Measurements from ENCODE around the gene ASB2. TPM values are rescaled to one million over a fixed set of nuclear protein-coding genes. Genes with fewer than 3 reads are reported as not detected.

ASB2 gene
- polyA plus RNA-seq, 1 of the 3 experiments (the other 2 are of a cell fraction): 0.15 TPM

DNA sequence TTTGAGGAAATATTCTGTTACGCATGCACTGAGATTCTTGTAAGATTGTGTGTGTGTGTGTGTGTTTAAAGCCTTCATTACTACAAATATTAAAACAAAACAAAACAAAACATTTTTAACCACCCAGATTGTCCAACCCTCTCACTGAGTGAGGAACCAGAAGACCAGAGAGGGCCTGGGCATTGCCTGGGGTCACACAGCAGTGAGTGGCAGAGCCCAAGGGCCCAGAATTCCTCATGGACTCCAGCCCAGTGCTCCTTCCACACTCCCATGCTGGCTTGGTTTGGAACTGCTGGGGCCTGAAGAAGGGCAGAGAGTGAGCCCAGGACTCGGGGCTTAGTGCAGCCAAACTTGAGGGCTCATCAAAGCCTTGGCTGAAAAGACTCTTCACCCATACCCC lies 48.2 kb upstream of the ASB2 start:
- TF ChIP-seq RXRA (IDR thresholded peaks at IDR 0.05; ENCODE audit: borderline replicate concordance, low read depth): no peak
- TF ChIP-seq MEF2A (IDR thresholded peaks at IDR 0.05; ENCODE audit: borderline replicate concordance, low read depth): no peak
- no peak for TF ChIP-seq SMC3 (IDR thresholded peaks at IDR 0.05; ENCODE audit: low read depth, low read length)
- no peak for TF ChIP-seq GABPA (IDR thresholded peaks at IDR 0.05; ENCODE audit: low read depth)
- no peak for TF ChIP-seq USF2 (IDR thresholded peaks at IDR 0.05; ENCODE audit: borderline replicate concordance, low read depth, low read length)
- H3K36me3 ChIP-seq (replicated peaks in 1 of 2; ENCODE audit: control insufficient read depth in 1 of 2, insufficient read depth in 2 of 2, low read length in 1 of 2): no peaks in the 10 kb centered on the region
- no peak overlapping the region for H2AFZ ChIP-seq (ENCODE audit: low read depth)
- H3K27me3 ChIP-seq (ENCODE audit: insufficient read depth): no peaks in the 10 kb centered on the region
- no peaks in the 10 kb centered on the region for H4K20me1 ChIP-seq (ENCODE audit: insufficient read depth)
- H3K27ac ChIP-seq (ENCODE audit: low read depth in 2 of 2, low read length in 1 of 2): no peak overlapping the region
- CTCF ChIA-PET: interaction anchor here (1.2 to 1.5 kb wide), 3 partner anchors 8 to 112 kb away, joined by 4 to 6 read pairs (median 6); no protein-coding TSS in a partner anchor
- no peaks in the 10 kb centered on the region for H3K79me2 ChIP-seq (ENCODE audit: insufficient read depth)
- no peak overlapping the region for H3K4me2 ChIP-seq
- WGBS (ENCODE audit: low lambda C conversion rate): 100% methylated on average over 1 of the region's 2 CpGs
- H3K9ac ChIP-seq: no peak overlapping the region
- no peaks in the 10 kb centered on the region for H3F3A ChIP-seq (replicated peaks; ENCODE audit: insufficient read depth)
- DNase-seq: no peak
- H3K4me1 ChIP-seq (ENCODE audit: control insufficient read depth in 1 of 2, insufficient read depth in 2 of 2, low read depth in 1 of 2, low read length in 1 of 2): peaks cover 0 to 8% of the 10 kb centered on the region in 2 experiments; a peak in 1 of 4 replicates
- H3K9me3 ChIP-seq: no peaks in the 10 kb centered on the region
- no peaks in the 10 kb centered on the region for H3K9me2 ChIP-seq
- POLR2A ChIA-PET: no interaction called here
- no peak overlapping the region for H3K4me3 ChIP-seq (ENCODE audit: low read depth in 2 of 2, low read length in 1 of 2)

DNA sequence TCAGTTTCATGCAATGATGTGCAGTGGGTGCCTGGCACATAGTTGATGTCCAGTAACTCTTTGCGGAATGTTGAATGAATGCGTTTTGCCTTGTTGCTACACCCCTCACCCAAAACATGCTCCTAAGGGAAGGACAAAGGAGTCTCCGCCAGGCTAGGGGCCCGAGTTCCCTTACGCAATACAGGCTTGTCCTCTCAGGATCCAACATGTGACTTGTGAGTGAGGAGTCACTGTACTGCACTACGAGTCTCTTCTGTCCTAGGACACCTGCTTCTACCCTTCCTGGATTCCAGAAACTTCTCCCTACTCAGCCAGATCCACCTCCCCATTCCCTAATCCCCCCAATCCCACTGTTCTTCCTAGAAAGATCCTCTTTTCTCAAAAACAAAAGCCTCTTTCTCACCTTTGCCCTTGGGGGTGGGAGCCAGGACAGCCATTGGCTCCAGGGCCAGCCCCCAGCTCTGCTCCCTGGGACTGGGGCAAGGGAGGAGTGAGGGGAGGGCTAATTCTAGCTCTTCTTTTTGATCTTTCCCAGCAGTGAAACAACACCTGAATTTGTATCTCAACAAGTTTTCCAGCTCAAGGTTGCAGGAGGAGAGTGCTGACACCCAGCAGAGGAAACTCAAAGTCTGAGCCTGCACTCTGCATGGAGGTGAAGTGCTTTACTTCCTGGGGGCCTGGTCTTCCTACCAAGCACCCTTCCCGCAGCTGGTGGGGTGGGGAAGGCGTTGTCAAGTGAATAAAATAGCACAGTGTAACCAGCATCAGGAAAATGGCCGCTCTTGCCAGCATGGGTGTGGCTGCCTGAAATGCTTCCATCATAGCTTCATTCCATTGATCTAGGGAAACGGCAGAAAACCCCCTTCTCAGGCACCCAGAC lies 46.4 kb upstream of the ASB2 start:
- DNase-seq: no peak
- ChIA-PET CTCF (interaction anchor here (0.7 to 1.8 kb wide), 3 partner anchors 21 to 114 kb away, joined by 3 to 7 read pairs (median 6); no protein-coding TSS in a partner anchor), POLR2A (interaction anchor here (0.6 kb wide), 1 partner anchor 117 kb away, joined by 3 read pairs; no protein-coding TSS in a partner anchor)
- TF ChIP-seq GABPA (IDR thresholded peaks at IDR 0.05; ENCODE audit: low read depth) (no peak), FOXJ3 (CRISPR knock-in tag; IDR thresholded peaks at IDR 0.05) (no peak), YY1 (IDR thresholded peaks at IDR 0.05; ENCODE audit: low read depth) (no peak), RAD21 (IDR thresholded peaks at IDR 0.05; ENCODE audit: low read length) (no peak), POLR2AphosphoS5 (IDR thresholded peaks at IDR 0.05; ENCODE audit: low read depth, low read length) (no peak), NRF1 (IDR thresholded peaks at IDR 0.05; ENCODE audit: low read depth, low read length) (no peak), FOXM1 (IDR thresholded peaks at IDR 0.05; ENCODE audit: low read depth) (no peak), SIN3A (IDR thresholded peaks at IDR 0.05; ENCODE audit: borderline replicate concordance, low read depth, low read length) (no peak), TCF12 (IDR thresholded peaks at IDR 0.05) (no peak), CTCF (IDR thresholded peaks at IDR 0.05) (no peak), MXI1 (IDR thresholded peaks at IDR 0.05; ENCODE audit: low read depth, low read length) (no peak), MAX (IDR thresholded peaks at IDR 0.05; ENCODE audit: low read depth) (no peak), RXRA (IDR thresholded peaks at IDR 0.05; ENCODE audit: borderline replicate concordance, low read depth) (no peak)
- TF ChIP-seq, protein P1, sequence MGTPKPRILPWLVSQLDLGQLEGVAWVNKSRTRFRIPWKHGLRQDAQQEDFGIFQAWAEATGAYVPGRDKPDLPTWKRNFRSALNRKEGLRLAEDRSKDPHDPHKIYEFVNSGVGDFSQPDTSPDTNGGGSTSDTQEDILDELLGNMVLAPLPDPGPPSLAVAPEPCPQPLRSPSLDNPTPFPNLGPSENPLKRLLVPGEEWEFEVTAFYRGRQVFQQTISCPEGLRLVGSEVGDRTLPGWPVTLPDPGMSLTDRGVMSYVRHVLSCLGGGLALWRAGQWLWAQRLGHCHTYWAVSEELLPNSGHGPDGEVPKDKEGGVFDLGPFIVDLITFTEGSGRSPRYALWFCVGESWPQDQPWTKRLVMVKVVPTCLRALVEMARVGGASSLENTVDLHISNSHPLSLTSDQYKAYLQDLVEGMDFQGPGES (IDR thresholded peaks at IDR 0.05; ENCODE audit: low read depth, low read length): no peak
- H3K9me2 ChIP-seq: no peaks in the 10 kb centered on the region
- no peak overlapping the region for H2AFZ ChIP-seq (ENCODE audit: low read depth)
- peaks cover 0 to 8% of the 10 kb centered on the region in 2 experiments; a peak in 1 of 4 replicates for H3K4me1 ChIP-seq (ENCODE audit: control insufficient read depth in 1 of 2, insufficient read depth in 2 of 2, low read depth in 1 of 2, low read length in 1 of 2)
- no peaks in the 10 kb centered on the region for H3K9me3 ChIP-seq
- 68% methylated on average over 6 of the region's 10 CpGs for WGBS (ENCODE audit: low lambda C conversion rate)
- H3K4me2 ChIP-seq: no peak overlapping the region
- no peaks in the 10 kb centered on the region for H3K27me3 ChIP-seq (ENCODE audit: insufficient read depth)
- no peak overlapping the region for H3K9ac ChIP-seq
- H4K20me1 ChIP-seq (ENCODE audit: insufficient read depth): no peaks in the 10 kb centered on the region
- no peak overlapping the region for H3K27ac ChIP-seq (ENCODE audit: low read depth in 2 of 2, low read length in 1 of 2)
- no peaks in the 10 kb centered on the region for H3K79me2 ChIP-seq (ENCODE audit: insufficient read depth)
- H3K36me3 ChIP-seq (replicated peaks in 1 of 2; ENCODE audit: control insufficient read depth in 1 of 2, insufficient read depth in 2 of 2, low read length in 1 of 2): no peaks in the 10 kb centered on the region
- no peaks in the 10 kb centered on the region for H3F3A ChIP-seq (replicated peaks; ENCODE audit: insufficient read depth)
- no peak overlapping the region for H3K4me3 ChIP-seq (ENCODE audit: low read depth in 2 of 2, low read length in 1 of 2)

All from SK-N-SH (cell line).